Measurements from ENCODE around the gene LAMP2. TPM values are rescaled to one million over a fixed set of nuclear protein-coding genes. Genes with fewer than 3 reads are reported as not detected.
A peak's percentile ranks its signal among the peaks of the same experiment; 100 is the strongest.

LAMP2 gene
- total and polyA plus RNA-seq, 10 of the 15 experiments (the other 5 are each of a cell fraction or from before 2014, with no cell fraction given) = 21.0 to 48.1 (median 27.3) TPM

GRCh38 chrX:120514236-120514635 lies 45.1 kb upstream of the LAMP2 start:
- H3K36me3 ChIP-seq (ENCODE audit: control insufficient read depth in 2 of 2, insufficient read depth in 2 of 2, low read length in 1 of 2) = no peaks in the 10 kb centered on the region
- in situ Hi-C loops (cut with MboI) = loop anchor here (25.0 kb wide), 2 partner anchors 248 to 1073 kb away; no protein-coding TSS in a partner anchor
- DNase-seq (ENCODE audit: low read depth, low spot score) (no peak), ATAC-seq (0 out of 3 replicates have a peak, but pooled peaks have one; percentile 54), FAIRE-seq (no peak)
- H3K4me3 ChIP-seq = no peak overlapping the region
- ChIA-PET CTCF (interaction anchor here (0.8 to 1.9 kb wide), 7 partner anchors 21 to 795 kb away, joined by 3 to 17 read pairs (median 4); partner anchors contain the start of gene MCTS1), POLR2A (no interaction called here), RAD21 (ENCODE audit: unreplicated experiment) (interaction anchor here (1.0 to 1.3 kb wide), 2 partner anchors 150 to 235 kb away, joined by 4 to 7 read pairs; no protein-coding TSS in a partner anchor), SMC1A (ENCODE audit: uncharacterized antibody, unreplicated experiment) (interaction anchor here (0.7 to 1.2 kb wide), 4 partner anchors 149 to 253 kb away, joined by 3 to 10 read pairs (median 3); no protein-coding TSS in a partner anchor)
- no peaks in the 10 kb centered on the region for H3K4me1 ChIP-seq (ENCODE audit: control insufficient read depth, insufficient read depth, low read length)
- H3K27ac ChIP-seq (ENCODE audit: control insufficient read depth, insufficient read depth) = no peak overlapping the region
- H3K79me2 ChIP-seq (ENCODE audit: control insufficient read depth, insufficient read depth, low read length) = no peaks in the 10 kb centered on the region
- H3K9me3 ChIP-seq (replicated peaks; ENCODE audit: control insufficient read depth, insufficient read depth, low read length) = no peaks in the 10 kb centered on the region
- TF ChIP-seq, protein P1, sequence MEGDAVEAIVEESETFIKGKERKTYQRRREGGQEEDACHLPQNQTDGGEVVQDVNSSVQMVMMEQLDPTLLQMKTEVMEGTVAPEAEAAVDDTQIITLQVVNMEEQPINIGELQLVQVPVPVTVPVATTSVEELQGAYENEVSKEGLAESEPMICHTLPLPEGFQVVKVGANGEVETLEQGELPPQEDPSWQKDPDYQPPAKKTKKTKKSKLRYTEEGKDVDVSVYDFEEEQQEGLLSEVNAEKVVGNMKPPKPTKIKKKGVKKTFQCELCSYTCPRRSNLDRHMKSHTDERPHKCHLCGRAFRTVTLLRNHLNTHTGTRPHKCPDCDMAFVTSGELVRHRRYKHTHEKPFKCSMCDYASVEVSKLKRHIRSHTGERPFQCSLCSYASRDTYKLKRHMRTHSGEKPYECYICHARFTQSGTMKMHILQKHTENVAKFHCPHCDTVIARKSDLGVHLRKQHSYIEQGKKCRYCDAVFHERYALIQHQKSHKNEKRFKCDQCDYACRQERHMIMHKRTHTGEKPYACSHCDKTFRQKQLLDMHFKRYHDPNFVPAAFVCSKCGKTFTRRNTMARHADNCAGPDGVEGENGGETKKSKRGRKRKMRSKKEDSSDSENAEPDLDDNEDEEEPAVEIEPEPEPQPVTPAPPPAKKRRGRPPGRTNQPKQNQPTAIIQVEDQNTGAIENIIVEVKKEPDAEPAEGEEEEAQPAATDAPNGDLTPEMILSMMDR (IDR thresholded peaks at IDR 0.05 in 2 of 3, conservative IDR thresholded peaks at IDR 0.05 in 1 of 3; ENCODE audit: control insufficient read depth in 2 of 3, extremely low read depth in 1 of 3, insufficient read depth in 1 of 3, low read depth in 3 of 3, low read length in 3 of 3) = peak in 2 of 3 experiments; percentile 13 to 34; a peak in 3 of 6 replicates
- TF ChIP-seq, protein P2, sequence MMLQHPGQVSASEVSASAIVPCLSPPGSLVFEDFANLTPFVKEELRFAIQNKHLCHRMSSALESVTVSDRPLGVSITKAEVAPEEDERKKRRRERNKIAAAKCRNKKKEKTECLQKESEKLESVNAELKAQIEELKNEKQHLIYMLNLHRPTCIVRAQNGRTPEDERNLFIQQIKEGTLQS (IDR thresholded peaks at IDR 0.05; ENCODE audit: borderline replicate concordance, extremely low read depth, low read depth, low read length) = no peak
- TF ChIP-seq GATAD2B (conservative IDR thresholded peaks at IDR 0.05; ENCODE audit: low read depth) (no peak), ZNF274 (IDR thresholded peaks at IDR 0.05; ENCODE audit: insufficient read depth, insufficient read length) (no peak), RAD21 (IDR thresholded peaks at IDR 0.05; ENCODE audit: insufficient read depth, low read depth, low read length) (peak; percentile 29; the same call in 1 of the 2 replicates), HDAC6 (IDR thresholded peaks at IDR 0.05; ENCODE audit: unreplicated experiment) (no peak), SREBF1 (IDR thresholded peaks at IDR 0.05; ENCODE audit: low read length) (no peak), E4F1 (IDR thresholded peaks at IDR 0.05; ENCODE audit: borderline replicate concordance, partially characterized antibody) (no peak)
- intact Hi-C loops (cut with micrococcal nuclease; ENCODE audit: unreplicated experiment) = no loop called here
- no peak overlapping the region for H3K9ac ChIP-seq (ENCODE audit: control insufficient read depth, insufficient read depth, low read length)
- H4K20me1 ChIP-seq (ENCODE audit: control insufficient read depth, insufficient read depth) = no peaks in the 10 kb centered on the region
- no peak overlapping the region for H3K4me2 ChIP-seq (ENCODE audit: control insufficient read depth, insufficient read depth)
- no TSS peak for BruUV-seq (replicated peaks)
- 44% methylated on average over 1 of the region's 1 CpG for WGBS (ENCODE audit: insufficient coverage, insufficient replicate concordance, low lambda C conversion rate, missing lambda C conversion rate)
- no peaks in the 10 kb centered on the region for H3K27me3 ChIP-seq (replicated peaks in 1 of 2; ENCODE audit: control insufficient read depth in 2 of 2, insufficient read depth in 2 of 2, low read length in 1 of 2)
- no peak overlapping the region for H2AFZ ChIP-seq (ENCODE audit: control insufficient read depth, low read depth, low read length)

All from GM12878 (cell line).